ENCODE measurements around the gene CGB3.

CGB3 gene

DNA sequence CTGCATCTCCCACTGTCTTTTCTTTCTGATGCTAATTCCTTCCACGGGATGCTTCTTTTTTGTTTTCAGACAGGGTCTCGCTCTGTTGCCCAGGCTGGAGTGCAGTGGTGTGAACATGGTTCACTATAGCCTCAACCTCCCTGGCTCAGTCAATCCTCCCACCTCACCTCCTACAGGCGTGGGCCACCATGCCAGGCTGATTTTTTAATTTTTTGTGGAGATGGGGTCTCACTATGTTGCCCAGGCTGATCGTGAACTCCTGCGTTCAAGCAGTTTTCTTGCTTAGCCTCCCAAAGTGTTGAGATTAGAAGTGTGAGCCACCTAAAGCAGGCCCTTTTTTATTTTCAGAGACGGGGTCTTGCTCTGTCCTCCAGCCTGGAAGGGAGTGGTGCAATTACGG is 35.8 kb downstream of the CGB3 start:
- no peak for DNase-seq (ENCODE audit: low read depth)

DNA sequence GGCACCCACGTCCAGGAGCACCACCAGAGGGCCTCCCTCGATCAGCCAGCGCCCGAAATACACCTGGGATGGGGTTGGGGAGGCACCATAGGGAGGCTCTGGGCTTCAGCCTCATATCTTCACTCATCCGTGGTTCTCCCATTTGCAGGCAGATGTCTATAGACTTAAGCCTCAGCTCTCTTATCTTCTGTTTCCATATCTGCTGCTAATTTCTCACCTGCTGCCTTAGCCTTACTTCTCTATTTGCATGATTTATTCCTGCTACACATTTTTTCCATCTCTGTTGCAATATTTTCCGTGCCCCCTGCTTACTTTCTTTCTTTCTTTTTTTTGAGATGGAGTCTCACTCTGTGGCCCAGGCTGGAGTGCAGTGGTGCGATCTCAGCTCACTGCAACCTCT is 36.8 kb downstream of the CGB3 start:
- no peak for DNase-seq (ENCODE audit: low read depth)

DNA sequence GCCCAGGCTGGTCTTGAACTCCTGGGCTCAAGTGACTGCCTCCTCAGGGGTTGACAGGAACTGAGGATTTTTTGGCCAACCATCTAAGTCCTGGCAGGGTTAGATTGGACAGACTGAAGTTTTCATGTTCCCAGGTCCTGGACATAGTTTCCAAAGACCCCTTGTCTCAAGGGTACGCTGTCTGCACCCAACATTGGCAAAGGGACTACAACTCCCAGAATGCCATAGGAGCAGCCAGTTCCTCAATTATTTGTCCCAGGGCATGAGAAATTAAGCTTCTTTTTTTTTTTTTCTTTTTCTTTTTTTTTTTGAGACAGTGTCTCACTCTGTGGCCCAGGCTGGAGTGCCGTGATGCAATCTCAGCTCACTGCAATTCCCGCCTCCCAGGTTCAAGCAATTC is 37.9 kb downstream of the CGB3 start:
- DNase-seq (ENCODE audit: low read depth), result no peak

DNA sequence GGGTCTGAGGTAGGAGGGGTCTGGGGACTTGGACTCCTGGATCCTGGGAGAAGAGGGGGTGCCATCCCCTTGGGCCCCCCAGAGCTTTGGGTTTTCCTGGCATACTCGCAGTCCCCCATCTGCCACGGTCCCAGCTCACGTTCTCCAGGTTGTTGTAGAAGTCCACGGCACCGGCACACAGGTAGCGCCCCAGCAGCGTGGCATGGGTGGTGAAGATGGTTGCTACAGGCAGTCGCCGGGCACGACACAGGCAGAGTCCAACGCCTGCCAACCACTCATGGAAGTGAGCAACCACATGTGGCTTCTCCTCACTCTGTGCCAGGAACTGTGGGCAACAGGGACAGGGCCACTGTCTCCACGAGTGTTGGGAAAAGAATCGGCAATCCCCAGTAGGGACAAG is 38.4 kb downstream of the CGB3 start:
- DNase-seq (ENCODE audit: low read depth), result no peak

DNA sequence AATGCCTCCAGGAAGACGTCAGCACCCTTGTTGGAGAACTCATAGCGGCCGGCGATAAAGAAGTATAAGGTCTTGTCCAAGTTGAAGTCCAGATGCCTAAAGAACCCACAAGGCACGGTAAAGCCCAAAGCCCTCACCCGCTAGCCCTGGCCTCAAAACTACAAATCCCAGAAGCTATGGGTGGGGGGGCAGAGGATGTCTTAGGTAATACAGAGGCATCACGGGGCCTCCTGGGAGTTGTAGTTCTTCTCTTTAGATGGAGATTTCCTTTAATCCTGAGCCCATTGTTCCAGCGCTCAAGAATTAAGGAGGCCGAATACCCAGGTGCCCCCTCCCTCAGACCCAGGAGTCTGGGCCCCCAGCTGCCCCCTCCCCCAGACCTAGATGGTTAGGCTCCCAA is 41.9 kb downstream of the CGB3 start:
- no peak for DNase-seq (ENCODE audit: low read depth)

DNA sequence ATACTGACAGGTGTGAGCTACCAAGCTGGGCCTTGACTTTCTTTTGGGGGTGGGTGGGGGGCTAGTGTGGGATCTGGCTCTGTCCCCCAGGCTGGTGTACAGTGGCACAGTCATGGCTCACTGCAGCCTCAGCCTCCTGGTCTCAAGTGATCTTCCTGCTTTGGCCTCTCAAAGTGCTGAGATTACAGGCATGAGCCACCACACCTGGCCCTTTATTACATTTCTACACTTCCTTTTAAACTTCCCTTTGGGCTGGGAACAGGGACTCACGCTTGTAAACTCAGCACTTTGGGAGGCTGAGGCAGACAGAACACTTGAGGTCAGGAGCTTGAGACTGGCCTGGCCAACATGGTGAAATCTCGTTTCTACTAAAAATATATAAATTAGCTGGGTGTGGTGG is 47.1 kb downstream of the CGB3 start:
- no peak for DNase-seq (ENCODE audit: low read depth)

DNA sequence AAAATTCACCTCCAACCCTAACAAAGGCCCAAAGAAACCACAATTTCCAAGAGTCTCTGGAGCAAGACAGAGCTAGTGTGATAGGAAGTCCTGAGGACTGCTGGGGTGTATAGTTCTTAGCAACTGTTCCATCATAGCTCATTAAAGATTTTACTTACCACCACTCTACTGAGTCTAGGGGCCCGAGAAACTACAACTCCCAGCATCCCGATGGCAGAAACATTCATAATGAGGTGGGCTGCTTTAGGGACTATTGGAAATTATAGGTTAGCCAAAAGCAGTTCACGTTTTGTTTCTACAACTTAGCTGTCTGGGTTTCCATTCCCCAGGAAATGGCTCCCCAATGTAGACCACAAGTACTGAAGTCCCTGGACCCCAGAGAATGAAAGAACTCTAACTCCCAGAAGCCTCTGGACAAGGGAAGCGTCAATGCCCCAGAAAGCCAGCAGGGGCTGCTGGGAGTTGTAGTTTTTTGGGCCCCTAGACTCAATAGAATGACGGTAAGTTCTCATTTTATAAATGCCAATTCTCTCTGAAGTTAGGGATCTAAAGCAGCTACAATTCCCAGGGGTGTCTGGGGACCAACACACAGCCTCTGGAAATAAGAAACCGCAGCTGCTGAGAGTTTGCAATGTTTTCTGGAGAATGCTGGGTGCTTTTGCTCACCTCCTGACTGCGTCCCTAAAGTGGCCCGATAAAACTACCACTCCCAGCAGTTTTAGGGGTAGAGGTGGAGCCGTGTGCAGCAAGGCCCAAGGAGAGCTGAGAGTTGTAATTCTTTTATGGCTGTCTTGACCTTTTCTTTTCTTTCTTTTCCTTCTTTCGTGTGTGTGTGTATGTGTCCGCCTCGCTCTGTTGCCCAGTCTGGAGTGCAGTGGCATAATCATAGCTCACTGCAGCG is 47.9 kb downstream of the CGB3 start:
- no peak for DNase-seq (ENCODE audit: low read depth)
